LNCaP clone FGC (cell line): ENCODE results near the gene POMC.
"Not testable (repeated sequence)": the region's sequence is repeated elsewhere in the genome, so short reads cannot be mapped to it uniquely, and the experiment has no call there.

Experiments used
- DNase-seq: peaks from one replicate; pipeline ENCODE4 v3.0.0-alpha.2; 2011; ENCODE audit warnings: low read depth
- H3K4me3 ChIP-seq: 2 replicates; pipeline ENCODE4 v1.5.1; 2011; ENCODE audit warnings: mild to moderate bottlenecking, low read depth, low read length, control low read depth
- TF ChIP-seq, protein P1 (sequence below): IDR thresholded peaks from 2 replicates; pipeline ENCODE4 v1.5.1; 2012; ENCODE audit warnings: mild to moderate bottlenecking; ENCODE audit not compliant: control insufficient read depth, insufficient read depth; ENCODE audit errors: extremely low read depth

The POMC gene

DNA sequence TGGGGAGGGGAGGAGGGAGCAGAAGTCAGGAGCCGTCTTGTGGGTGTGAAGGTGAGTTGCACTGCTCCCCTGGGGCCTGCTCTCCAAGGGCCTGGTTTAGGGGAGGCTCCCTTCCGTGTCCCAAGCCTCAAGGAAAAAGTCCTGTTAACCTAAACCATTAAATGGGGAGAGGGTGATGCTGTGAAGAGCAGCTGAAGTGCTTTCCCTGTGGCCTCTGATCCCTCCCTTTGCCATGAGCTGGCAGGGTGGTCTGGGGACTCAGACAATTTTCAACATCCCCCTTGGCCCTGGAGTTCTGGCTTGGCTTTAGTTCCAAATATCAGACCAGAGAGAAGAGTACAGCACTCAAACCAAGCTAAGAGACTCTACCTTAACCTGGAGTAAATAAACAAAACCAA lies 692 bp upstream of the POMC start:
- no peak for DNase-seq
- no peak overlapping the region for H3K4me3 ChIP-seq

DNA sequence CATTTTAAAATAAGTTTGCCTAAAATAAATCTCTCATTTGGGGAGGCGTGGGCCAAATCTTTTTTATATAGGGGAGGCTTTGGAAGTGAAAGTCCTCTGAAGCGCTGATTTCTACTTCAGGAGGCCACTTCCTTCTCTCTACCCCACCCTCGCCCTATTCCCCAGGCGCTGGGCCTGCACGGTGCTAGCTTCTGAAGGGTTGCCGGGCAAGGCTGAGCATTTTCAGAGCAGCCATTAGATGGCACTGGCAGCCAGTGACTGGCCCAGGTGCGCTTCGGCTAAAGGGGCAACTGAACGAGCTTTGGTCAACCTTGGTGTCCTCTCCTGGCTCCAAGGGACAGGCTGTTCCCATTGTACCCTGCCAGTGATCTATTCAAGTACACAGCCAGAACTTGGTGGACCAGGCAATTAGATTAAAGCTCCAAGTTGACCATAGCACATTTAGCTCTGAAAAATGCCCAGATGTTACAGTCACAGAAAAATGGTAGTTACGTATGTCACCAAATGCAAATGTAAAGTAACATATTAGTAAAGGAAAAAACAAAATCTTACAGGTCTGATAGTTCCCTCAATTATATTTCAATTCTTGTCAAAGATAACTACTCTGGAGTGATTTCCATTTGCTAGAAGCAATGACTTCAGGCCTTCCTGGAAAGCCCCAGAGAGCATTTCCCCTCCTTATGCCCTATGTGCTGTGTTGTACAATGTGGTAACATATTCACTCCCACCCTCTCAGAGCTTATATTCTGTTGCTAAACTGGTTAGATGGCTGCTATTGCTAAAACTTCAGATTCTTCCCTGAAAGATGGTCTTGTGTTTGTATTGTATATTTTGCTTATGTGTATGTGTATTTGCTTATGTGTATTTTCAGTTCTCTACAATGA lies 2.1 kb downstream of the POMC start:
- H3K4me3 ChIP-seq = no peak overlapping the region
- TF ChIP-seq, protein P1, sequence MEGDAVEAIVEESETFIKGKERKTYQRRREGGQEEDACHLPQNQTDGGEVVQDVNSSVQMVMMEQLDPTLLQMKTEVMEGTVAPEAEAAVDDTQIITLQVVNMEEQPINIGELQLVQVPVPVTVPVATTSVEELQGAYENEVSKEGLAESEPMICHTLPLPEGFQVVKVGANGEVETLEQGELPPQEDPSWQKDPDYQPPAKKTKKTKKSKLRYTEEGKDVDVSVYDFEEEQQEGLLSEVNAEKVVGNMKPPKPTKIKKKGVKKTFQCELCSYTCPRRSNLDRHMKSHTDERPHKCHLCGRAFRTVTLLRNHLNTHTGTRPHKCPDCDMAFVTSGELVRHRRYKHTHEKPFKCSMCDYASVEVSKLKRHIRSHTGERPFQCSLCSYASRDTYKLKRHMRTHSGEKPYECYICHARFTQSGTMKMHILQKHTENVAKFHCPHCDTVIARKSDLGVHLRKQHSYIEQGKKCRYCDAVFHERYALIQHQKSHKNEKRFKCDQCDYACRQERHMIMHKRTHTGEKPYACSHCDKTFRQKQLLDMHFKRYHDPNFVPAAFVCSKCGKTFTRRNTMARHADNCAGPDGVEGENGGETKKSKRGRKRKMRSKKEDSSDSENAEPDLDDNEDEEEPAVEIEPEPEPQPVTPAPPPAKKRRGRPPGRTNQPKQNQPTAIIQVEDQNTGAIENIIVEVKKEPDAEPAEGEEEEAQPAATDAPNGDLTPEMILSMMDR = peak; percentile 87
- peak; percentile 34 for DNase-seq

More for the DNA sequence above, 692 bp upstream of the POMC start:
- TF ChIP-seq, protein P1 = no peak

DNA sequence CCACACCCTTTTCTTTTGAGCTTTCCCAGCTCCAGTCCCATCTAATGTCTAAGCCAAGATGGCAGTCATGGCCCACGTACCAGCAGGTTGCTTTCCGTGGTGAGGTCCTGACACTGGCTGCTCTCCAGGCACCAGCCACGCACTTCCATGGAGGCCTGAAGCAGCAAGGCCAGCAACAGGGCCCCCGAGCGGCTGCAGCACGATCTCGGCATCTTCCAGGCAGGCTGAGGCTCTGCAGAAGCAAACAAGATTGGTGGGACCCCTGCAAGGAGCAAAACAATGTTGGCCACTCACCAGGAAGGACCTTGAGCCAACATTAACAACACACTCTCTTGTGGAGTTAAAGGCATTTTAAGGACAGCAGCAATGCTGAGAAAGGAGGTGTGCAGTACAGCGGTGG lies 3.8 kb downstream of the POMC start:
- H3K4me3 ChIP-seq = no peak overlapping the region
- TF ChIP-seq, protein P1 = no peak
- DNase-seq = no peak

DNA sequence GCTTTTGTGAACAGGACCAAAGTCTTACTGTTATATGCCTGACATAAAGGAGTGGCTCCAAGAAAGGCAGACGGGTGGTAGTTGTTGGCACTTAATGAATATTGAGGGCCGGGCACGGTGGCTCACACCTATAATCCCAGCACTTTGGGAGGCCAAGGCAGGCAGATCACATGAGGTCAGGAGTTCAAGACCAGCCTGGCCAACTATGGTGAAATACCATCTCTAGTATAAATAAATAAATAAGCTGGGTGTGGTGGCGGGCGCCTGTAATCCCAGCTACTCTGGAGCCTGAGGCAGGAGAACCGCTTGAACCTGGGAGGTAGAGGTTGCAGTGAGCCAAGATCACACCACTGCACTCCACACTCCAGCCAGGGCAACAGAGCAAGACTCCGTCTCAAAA lies 6.3 kb downstream of the POMC start:
- not testable (repeated sequence) for DNase-seq, H3K4me3 ChIP-seq

DNA sequence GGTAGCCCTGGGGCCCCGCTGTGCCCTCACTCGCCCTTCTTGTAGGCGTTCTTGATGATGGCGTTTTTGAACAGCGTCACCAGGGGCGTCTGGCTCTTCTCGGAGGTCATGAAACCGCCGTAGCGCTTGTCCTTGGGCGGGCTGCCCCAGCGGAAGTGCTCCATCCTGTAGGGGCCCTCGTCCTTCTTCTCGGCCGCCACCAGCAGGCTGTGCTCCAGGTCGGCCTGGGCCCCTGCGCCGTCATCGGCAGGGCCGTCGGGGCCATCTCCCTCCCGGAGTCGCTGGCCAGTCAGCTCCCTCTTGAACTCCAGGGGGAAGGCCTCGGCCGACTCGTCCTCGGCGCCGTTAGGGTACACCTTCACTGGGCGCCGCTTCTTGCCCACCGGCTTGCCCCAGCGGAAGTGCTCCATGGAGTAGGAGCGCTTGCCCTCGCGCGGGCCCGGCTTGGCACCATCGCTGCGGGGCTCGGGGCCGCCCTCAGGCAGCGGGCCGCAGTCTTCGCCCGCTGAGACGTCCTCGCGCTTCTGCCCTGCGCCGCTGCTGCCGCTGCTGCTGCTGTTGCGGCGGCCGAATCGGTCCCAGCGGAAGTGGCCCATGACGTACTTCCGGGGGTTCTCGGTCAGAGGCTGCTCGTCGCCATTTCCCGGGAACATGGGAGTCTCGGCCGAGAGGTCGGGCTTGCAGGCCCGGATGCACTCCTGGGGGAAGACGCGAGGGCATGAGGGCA lies 7.2 kb downstream of the POMC start:
- TF ChIP-seq, protein P1 = no peak
- no peak overlapping the region for H3K4me3 ChIP-seq
- DNase-seq = no peak

DNA sequence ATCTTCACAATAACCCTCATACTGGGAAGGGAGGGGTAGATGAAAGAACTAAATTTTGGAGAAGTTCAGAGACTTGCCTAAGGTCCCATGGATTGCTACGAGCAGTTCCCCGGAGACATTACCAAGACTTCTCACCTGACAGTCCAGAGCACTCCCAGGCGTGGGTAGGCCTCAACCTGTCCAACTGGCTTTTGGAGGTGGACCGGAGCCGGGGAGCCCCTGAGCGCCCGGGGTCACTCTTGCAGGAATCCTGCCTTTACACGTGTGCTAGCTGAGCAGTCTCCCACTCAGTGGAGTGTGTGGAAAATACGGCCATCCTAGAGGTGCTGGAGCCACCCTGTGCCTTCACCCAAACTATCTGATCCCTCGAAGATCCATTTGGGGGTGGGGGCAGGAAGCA lies 8.0 kb downstream of the POMC start:
- no peak overlapping the region for H3K4me3 ChIP-seq
- DNase-seq = no peak
- TF ChIP-seq, protein P1 = no peak

DNA sequence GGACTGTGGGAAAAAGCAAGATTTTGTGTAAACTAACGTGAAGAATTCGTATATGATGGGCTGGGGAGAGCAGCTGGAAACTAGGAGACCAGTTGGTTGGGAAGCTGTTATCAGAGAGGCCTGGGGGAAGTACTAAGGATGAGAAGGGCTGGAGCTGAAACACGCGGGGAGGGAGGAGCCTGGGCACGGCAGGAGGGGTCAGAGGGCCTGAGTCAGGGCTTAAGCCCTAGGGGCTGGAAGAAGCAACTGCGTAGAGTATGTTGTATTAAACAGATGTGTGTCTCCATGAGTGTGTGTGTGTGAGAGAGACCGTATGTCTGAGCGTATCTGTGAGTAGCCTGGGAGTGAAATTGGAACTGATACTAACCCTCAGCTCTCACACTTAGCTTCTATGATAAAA lies 8.4 kb downstream of the POMC start:
- H3K4me3 ChIP-seq = no peak overlapping the region
- TF ChIP-seq, protein P1 = no peak
- DNase-seq = no peak
